RWPE1 (cell line): ENCODE results near the gene UBE2F.
"Not testable (repeated sequence)": the region's sequence is repeated elsewhere in the genome, so short reads cannot be mapped to it uniquely, and the experiment has no call there.

Experiments used
- CTCF ChIA-PET: fragments of 350-600 bp; sonication (Branson Sonifier 250); formaldehyde crosslinking; extraction: SDS; loops from one replicate; lab custom pipeline; 2021; lab: Yijun Ruan, JAX
- POLR2A ChIA-PET: fragments of 400-600 bp; formaldehyde crosslinking; extraction: SDS; loops from one replicate; lab custom pipeline; 2020; ENCODE audit warnings: antibody characterized with exemption; ENCODE audit not compliant: low non-redundant PET; lab: Yijun Ruan, JAX
- DNase-seq: peaks from one replicate; pipeline ENCODE4 v3.0.0; 2012; ENCODE audit warnings: low spot score
- H3K27ac ChIP-seq: fragments of 450-650 bp; 2 replicates; pipeline ENCODE4 v1.5.1; 2017
- CTCF ChIP-seq: fragments of 450-650 bp; conservative IDR thresholded peaks from 2 replicates; pipeline ENCODE4 v1.5.1; 2017; ENCODE audit warnings: low read depth, mild to moderate bottlenecking

UBE2F gene

GRCh38 chr2:237941239-237941638, 25.6 kb upstream of the UBE2F start:
- H3K27ac ChIP-seq: no peak overlapping the region
- DNase-seq: no peak
- POLR2A ChIA-PET: no interaction called here
- CTCF ChIA-PET: no interaction called here
- TF ChIP-seq CTCF: no peak

- ChIA-PET CTCF (no interaction called here), POLR2A (no interaction called here)
- no peak for TF ChIP-seq CTCF
- no peak overlapping the region for H3K27ac ChIP-seq
- DNase-seq: no peak
Measured at GRCh38 chr2:237942513-237942899, 24.3 kb upstream of the UBE2F start.

- POLR2A ChIA-PET: no interaction called here
- no peak for DNase-seq
- no peak overlapping the region for H3K27ac ChIP-seq
- TF ChIP-seq CTCF: no peak
- CTCF ChIA-PET: no interaction called here
Measured at GRCh38 chr2:237943395-237944094, 23.3 kb upstream of the UBE2F start.

- no peak overlapping the region for H3K27ac ChIP-seq
- no peak for DNase-seq
- no peak for TF ChIP-seq CTCF
- POLR2A ChIA-PET: no interaction called here
- CTCF ChIA-PET: no interaction called here
Measured at GRCh38 chr2:237944302-237944701, 22.5 kb upstream of the UBE2F start.

- POLR2A ChIA-PET: interaction anchor here (0.7 kb wide), 1 partner anchor 15 kb away, joined by 6 read pairs; no protein-coding TSS in a partner anchor
- H3K27ac ChIP-seq: no peak overlapping the region
- CTCF ChIA-PET: no interaction called here
- no peak for TF ChIP-seq CTCF
- DNase-seq: no peak
Measured at GRCh38 chr2:237946423-237946822, 20.4 kb upstream of the UBE2F start.

GRCh38 chr2:237951354-237951753, 15.5 kb upstream of the UBE2F start:
- POLR2A ChIA-PET, H3K27ac ChIP-seq, DNase-seq, CTCF ChIA-PET: not testable (repeated sequence)

GRCh38 chr2:237951878-237952277, 14.9 kb upstream of the UBE2F start:
- TF ChIP-seq CTCF: no peak
- DNase-seq: no peak
- ChIA-PET POLR2A (no interaction called here), CTCF (no interaction called here)
- H3K27ac ChIP-seq: no peak overlapping the region
